ENCODE measurements around the gene PDZD2. TPM values are rescaled to one million over a fixed set of nuclear protein-coding genes. Genes with fewer than 3 reads are reported as not detected.
A peak's percentile ranks its signal among the peaks of the same experiment; 100 is the strongest.

The PDZD2 gene
- total RNA-seq, 1 donor from 2014 or later: 59.4 TPM

DNA sequence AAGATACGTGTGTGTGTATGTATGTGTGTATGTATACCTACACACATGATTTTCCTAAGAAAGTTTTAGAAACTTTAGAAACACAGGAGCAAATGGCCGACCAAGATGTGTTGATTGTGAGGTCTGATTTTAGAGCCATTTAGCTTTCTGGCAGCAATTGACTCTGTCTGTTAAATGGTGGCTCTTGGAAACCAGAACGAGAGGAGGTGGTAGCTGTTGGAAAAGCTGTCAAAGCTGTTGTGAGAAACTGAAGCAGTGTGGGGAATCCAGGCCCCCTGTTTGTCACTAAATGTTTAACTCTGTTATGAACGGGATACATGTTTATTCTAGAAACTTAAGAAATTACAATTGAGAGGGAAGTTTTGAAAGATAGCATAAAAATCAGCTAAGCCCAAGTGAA, 443.8 kb downstream of the PDZD2 start:
- DNase-seq (ENCODE audit: missing footprints) (no peak), ATAC-seq (no peak)
- intact Hi-C loops (cut with DNase I): no loop called here

DNA sequence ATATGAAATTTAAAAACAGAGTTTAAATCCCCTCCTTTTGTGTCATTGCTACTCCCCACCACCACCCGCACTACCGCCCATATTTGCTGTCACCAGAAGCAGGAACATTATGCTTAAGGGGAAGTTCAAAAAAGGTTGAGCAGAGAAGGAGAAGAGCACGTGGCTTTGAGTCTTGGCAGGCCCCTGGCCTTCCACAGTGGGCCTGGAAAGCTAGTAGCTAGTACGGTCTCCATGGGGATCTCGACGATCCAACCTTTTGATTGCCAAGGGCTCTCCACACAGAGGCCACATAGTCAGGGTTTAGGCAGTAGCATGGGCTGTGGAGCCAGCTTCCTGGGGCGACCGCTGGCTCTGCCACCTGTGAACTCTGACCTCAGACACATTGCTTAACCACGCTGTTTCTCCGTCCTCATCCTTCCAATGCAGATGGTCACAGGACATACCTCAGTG, 445.1 kb downstream of the PDZD2 start:
- DNase-seq (ENCODE audit: missing footprints): no peak
- peak; percentile 76 for ATAC-seq
- intact Hi-C loops (cut with DNase I): no loop called here

DNA sequence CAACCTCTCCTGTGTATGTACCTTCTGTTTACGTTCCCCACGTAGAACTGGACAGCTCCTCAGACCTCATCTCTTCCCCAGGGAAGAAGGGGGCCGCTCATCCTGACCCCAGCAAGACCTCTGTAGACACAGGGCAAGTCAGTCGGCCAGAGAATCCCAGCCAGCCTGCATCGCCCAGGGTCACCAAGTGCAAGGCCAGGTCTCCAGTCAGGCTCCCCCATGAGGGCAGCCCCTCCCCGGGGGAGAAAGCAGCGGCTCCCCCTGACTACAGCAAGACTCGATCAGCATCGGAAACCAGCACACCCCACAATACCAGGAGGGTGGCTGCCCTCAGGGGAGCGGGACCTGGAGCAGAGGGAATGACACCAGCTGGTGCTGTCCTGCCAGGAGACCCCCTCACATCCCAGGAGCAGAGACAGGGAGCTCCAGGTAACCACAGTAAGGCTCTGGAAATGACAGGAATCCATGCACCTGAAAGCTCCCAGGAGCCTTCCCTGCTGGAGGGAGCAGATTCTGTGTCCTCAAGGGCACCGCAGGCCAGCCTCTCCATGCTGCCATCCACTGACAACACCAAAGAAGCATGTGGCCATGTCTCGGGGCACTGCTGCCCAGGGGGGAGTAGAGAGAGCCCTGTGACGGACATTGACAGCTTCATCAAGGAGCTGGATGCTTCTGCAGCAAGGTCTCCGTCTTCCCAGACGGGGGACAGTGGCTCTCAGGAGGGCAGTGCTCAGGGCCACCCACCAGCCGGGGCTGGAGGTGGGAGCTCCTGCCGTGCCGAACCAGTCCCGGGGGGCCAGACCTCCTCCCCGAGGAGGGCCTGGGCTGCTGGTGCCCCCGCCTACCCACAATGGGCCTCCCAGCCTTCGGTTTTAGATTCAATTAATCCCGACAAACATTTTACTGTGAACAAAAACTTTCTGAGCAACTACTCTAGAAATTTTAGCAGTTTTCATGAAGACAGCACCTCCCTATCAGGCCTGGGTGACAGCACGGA, 448.5 kb downstream of the PDZD2 start:
- no peak for ATAC-seq
- intact Hi-C loops (cut with DNase I): no loop called here

DNA sequence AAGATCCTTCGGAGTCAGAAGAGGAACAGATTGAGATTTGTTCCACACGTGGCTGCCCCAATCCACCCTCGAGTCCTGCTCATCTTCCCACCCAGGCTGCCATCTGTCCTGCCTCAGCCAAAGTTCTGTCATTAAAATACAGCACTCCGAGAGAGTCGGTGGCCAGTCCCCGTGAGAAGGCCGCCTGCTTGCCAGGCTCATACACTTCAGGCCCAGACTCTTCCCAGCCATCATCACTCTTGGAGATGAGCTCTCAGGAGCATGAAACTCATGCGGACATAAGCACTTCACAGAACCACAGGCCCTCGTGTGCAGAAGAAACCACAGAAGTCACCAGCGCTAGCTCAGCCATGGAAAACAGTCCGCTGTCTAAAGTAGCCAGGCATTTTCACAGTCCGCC, 449.3 kb downstream of the PDZD2 start:
- no peak for DNase-seq (ENCODE audit: missing footprints)
- intact Hi-C loops (cut with DNase I): no loop called here

More for the DNA sequence above, 448.5 kb downstream of the PDZD2 start:
- no peak for DNase-seq (ENCODE audit: missing footprints)

DNA sequence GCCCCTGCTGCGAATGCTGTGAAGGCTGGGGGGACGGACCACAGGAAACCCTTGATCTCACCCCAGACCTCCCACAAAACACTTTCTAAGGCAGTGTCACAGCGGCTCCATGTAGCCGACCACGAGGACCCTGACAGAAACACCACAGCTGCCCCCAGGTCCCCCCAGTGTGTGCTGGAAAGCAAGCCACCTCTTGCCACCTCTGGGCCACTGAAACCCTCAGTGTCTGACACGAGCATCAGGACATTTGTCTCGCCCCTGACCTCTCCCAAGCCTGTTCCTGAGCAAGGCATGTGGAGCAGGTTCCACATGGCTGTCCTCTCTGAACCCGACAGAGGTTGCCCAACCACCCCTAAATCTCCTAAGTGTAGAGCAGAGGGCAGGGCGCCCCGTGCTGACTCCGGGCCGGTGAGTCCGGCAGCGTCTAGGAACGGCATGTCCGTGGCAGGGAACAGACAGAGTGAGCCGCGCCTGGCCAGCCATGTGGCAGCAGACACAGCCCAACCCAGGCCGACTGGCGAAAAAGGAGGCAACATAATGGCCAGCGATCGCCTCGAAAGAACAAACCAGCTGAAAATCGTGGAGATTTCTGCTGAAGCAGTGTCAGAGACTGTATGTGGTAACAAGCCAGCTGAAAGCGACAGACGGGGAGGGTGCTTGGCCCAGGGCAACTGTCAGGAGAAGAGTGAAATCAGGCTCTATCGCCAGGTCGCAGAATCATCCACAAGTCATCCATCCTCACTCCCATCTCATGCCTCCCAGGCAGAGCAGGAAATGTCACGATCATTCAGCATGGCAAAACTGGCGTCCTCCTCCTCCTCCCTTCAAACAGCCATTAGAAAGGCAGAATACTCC, 450.4 kb downstream of the PDZD2 start:
- ATAC-seq (no peak), DNase-seq (ENCODE audit: missing footprints) (no peak)
- intact Hi-C loops (cut with DNase I): no loop called here

More for the DNA sequence above, 449.3 kb downstream of the PDZD2 start:
- ATAC-seq: no peak

DNA sequence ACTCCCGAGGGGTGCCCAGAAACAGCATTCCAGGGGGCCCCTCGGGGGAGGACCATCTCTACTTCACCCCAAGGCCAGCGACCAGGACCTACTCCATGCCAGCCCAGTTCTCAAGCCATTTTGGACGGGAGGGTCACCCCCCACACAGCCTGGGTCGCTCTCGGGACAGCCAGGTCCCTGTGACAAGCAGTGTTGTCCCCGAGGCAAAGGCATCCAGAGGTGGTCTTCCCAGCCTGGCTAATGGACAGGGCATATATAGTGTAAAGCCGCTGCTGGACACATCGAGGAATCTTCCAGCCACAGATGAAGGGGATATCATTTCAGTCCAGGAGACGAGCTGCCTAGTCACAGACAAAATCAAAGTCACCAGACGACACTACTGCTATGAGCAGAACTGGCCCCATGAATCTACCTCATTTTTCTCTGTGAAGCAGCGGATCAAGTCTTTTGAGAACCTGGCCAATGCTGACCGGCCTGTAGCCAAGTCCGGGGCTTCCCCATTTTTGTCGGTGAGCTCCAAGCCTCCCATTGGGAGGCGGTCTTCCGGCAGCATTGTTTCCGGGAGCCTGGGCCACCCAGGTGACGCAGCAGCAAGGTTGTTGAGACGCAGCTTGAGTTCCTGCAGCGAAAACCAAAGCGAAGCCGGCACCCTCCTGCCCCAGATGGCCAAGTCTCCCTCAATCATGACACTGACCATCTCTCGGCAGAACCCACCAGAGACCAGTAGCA, 451.3 kb downstream of the PDZD2 start:
- DNase-seq (ENCODE audit: missing footprints) (no peak), ATAC-seq (no peak)
- intact Hi-C loops (cut with DNase I): loop anchor here (5.0 kb wide), 2 partner anchors 263 to 508 kb away; no protein-coding TSS in a partner anchor

DNA sequence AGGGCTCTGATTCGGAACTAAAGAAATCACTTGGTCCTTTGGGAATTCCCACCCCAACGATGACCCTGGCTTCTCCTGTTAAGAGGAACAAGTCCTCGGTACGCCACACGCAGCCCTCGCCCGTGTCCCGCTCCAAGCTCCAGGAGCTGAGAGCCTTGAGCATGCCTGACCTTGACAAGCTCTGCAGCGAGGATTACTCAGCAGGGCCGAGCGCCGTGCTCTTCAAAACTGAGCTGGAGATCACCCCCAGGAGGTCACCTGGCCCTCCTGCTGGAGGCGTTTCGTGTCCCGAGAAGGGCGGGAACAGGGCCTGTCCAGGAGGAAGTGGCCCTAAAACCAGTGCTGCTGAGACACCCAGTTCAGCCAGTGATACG, 451.8 kb downstream of the PDZD2 start:
- no peak for DNase-seq (ENCODE audit: missing footprints)
- intact Hi-C loops (cut with DNase I): loop anchor here (5.0 kb wide), 2 partner anchors 263 to 508 kb away; no protein-coding TSS in a partner anchor
- no peak for ATAC-seq

DNA sequence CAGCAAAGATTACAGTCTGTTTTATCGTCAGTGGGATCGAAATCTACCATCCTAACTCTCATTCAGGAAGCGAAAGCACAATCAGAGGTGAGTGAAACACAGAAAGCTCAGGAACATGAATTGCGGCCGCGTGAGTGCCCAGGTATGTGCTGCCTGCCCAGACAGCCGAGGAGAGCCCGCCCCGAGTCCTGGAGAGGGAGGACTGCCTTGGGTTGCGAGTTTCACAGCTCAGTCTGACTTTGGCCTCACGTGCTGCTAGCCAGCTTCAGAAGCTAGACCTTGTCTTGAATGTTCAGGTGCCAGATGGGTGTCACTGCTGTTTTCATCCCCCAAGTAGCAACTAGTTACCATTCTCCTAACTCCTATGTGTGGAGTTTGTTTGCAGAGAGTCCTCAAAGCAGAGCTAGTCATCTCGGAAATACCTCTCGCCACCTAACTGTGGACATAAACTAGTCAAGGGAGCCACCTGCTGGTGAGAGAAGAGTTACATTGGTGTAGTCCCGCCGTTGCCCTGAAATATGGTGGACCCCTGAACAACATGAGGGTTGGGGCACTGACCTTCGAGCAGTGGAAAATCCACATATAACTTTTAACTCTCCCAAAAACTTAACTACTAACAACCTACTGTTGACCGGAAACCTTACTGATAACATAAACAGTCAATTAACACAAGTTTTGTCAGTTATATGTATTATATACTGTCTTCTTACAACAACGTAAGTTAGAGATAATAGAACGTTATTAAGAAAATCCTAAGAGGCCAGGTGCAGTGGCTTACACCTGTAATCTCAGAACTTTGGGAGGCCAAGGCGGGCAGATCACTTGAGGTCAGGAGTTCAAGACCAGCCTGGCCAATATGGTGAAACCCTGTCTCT, 454.2 kb downstream of the PDZD2 start:
- DNase-seq (ENCODE audit: missing footprints): no peak

DNA sequence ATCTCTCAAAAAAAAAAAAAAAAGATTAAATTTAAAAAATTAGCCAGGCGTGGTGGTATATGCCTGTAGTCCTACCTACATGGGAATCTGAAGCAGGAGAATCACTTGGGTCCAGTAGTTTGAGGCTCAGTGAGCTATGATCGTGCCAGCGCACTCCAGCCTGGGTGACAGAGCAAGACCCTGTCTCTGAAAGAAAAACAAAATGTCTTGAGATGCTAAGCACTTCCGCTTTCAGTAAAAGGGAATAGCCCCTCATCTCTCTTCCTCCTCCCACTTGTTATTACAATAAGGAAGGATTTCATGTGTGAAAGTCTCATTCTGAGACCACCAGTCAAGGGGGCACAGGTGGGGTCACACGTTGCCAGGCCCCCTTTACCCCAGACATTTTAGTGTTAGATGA, 455.8 kb downstream of the PDZD2 start:
- ATAC-seq (no peak), DNase-seq (ENCODE audit: missing footprints) (no peak)
- intact Hi-C loops (cut with DNase I): loop anchor here (5.0 kb wide), 2 partner anchors 267 to 512 kb away; no protein-coding TSS in a partner anchor

More for the DNA sequence above, 454.2 kb downstream of the PDZD2 start:
- intact Hi-C loops (cut with DNase I): loop anchor here (5.0 kb wide), 2 partner anchors 266 to 511 kb away; no protein-coding TSS in a partner anchor
- peak; percentile 83 for ATAC-seq

DNA sequence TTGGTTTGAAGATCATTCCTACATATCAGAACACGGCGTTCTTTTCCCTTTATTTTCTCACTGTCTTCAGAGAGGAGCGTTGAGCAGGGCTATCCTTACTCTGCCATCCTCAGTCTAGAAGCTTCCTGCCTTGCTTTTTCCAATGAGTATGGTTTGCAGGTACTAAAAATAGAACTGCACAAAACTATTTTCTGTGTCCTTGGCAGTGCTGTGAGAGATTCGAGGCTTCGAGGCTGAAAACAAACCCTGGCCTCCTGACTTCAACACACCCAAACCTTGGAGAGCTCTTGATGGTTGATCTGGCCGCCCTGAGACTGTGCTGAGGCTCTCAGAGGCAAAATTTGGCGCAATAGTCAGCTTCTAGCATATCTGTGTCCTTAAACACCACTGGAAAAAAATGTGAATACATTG, 456.3 kb downstream of the PDZD2 start:
- peak; percentile 13 for ATAC-seq
- intact Hi-C loops (cut with DNase I): no loop called here

DNA sequence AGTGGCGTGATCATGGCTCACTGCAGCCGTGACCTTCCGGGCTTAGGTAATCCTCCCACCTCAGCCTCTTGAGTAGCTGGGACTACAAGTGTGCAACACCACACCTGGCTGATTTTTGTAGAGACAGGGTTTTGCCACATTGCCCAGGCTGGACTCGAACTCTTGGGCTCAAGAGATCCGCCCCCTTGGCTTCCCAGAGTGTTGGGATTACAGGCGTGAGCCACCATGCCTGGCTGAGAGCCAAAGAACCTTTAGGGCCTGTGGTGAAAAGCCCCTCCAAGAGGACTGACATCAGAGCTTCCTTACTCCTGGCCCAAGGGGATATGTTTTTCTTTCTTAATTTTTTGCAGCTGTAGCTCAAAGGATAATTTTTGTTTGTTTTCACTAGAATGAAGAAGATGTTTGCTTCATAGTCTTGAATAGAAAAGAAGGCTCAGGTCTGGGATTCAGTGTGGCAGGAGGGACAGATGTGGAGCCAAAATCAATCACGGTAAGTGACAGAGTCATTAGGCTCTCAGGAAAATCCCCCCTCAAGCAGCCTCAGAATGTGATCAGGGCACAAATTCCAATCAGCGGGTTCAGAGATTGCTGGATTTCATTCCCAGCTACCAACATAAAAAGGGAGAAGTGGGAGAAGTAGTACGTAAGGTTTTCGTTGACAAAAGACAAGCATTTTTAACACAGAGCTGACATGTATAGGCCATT, 458.1 kb downstream of the PDZD2 start:
- ATAC-seq (no peak), DNase-seq (ENCODE audit: missing footprints) (no peak)
- intact Hi-C loops (cut with DNase I): no loop called here

More for the DNA sequence above, 456.3 kb downstream of the PDZD2 start:
- DNase-seq (ENCODE audit: missing footprints): no peak

DNA sequence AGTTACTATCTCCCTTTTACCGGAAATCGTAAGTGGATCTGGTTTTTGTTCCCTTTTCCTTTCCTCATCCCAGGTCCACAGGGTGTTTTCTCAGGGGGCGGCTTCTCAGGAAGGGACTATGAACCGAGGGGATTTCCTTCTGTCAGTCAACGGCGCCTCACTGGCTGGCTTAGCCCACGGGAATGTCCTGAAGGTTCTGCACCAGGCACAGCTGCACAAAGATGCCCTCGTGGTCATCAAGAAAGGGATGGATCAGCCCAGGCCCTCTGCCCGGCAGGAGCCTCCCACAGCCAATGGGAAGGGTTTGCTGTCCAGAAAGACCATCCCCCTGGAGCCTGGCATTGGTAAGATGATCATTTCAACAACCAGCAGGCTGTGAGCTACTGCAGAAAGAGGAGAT, 459.4 kb downstream of the PDZD2 start:
- intact Hi-C loops (cut with DNase I): no loop called here
- ATAC-seq: no peak
- no peak for DNase-seq (ENCODE audit: missing footprints)

DNA sequence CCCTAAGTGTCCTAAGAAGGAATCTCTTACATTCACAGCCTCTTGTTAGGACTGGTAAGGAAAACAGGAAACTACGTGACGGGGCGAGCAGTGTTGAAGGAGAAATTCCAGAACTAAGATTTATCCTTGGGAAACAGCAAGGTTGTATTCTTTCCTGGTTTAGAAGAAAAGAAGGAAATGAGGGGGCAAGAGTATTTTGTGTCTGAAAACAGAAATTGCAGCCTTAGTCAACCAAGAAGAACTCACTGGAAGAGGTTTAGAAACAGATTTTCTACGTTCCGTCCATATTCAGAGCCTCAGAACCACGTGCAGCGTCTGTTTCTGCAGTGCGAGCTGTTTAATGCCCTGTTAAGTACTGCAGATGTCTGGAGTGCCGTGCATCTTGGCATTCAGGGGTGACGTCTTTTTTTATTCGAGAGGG, 460.0 kb downstream of the PDZD2 start:
- intact Hi-C loops (cut with DNase I): no loop called here
- ATAC-seq: no peak
- no peak for DNase-seq (ENCODE audit: missing footprints)

DNA sequence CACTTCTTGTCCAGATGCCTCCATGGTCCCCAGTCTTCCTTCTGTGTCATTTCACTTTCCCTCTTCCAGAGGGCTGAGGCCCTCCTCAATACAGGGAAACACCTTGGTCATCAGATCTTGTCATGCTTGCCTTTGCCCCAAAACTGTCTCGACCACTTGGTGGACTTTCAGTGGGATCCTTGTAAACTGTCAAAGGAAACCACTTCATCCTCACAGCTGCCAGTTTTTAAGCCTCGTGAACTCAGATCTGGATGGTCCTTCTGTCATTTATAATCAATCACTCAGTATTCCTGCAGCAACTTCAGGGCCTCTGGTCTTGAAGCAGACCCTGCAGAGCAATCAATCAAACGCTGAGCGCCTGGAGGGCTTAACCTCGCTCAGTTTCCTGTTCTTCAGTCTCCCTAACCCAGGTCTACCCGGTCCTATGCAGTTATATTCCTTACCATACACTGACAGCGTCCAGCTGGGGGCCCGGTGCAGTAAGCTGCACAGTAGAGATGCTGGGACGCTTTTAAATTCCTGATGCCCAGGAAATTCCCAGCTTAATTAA, 460.6 kb downstream of the PDZD2 start:
- intact Hi-C loops (cut with DNase I): no loop called here
- no peak for DNase-seq (ENCODE audit: missing footprints)
- ATAC-seq: no peak

DNA sequence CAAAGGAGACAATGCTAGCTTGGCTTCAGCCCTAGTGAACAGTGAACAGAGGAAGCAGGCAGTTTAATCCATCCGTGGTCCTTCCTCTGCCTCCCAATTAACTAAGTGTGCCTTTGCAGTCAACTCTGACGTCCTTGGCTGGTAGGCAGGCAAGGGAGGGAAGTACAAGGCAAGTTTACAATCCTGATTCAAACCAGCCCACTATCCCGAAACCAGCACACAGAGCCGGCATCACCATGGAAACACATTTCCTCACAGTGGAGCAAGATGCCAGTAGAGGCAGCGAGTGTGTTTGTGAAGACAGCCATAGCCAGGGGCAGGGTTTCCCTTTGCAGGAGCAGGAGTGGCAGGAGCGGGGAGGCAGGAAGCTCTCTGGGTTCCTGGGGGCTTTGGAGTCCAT, 461.3 kb downstream of the PDZD2 start:
- no peak for ATAC-seq
- intact Hi-C loops (cut with DNase I): no loop called here
- DNase-seq (ENCODE audit: missing footprints): no peak

DNA sequence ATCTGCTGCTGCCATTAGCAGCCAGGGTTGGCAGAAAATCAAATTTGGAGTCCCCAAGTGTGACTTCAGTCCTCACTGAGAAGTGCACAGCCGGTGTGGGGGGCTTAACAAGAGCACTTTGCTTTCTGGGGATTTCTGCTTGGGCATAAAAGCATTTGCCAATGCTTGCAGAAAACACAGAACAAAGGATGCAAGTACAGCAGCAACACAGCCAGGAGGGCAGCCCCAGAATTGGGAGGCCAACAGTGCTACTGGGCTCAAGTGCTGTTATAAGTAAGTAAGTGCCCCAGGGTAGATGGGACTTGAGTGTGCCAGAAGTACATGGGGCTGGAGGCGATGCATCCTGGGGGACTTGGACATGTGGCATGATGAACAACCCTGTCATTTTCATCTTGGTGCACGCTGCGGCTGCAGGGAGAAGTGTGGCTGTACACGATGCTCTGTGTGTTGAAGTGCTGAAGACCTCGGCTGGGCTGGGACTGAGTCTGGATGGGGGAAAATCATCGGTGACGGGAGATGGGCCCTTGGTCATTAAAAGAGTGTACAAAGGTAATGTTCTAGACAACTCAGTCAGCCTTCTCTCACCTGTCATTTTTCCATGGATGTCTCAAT, 461.9 kb downstream of the PDZD2 start:
- no peak for DNase-seq (ENCODE audit: missing footprints)
- intact Hi-C loops (cut with DNase I): no loop called here
- ATAC-seq: no peak
